NCI-H774 (cell line): Measurements from ENCODE around the gene ZNF526.

Source experiments
- DNase-seq: peaks from one replicate; lab custom pipeline; 2025; lab: John Stamatoyannopoulos, UW

Gene ZNF526

GRCh38 chr19:42224940-42225717 is 5.0 kb downstream of the ZNF526 start:
- no peak for DNase-seq

GRCh38 chr19:42225718-42226292 is 5.7 kb downstream of the ZNF526 start:
- no peak for DNase-seq

GRCh38 chr19:42226886-42227285 is 6.8 kb downstream of the ZNF526 start:
- no peak for DNase-seq

GRCh38 chr19:42228641-42229040 is 8.5 kb downstream of the ZNF526 start:
- no peak for DNase-seq

GRCh38 chr19:42229301-42229854 is 9.3 kb downstream of the ZNF526 start:
- DNase-seq, result no peak

GRCh38 chr19:42229855-42230351 is 9.8 kb downstream of the ZNF526 start:
- DNase-seq, result no peak

- DNase-seq, result no peak
Measured at GRCh38 chr19:42230571-42230970, 10.5 kb downstream of the ZNF526 start.

GRCh38 chr19:42232435-42232834 is 12.3 kb downstream of the ZNF526 start:
- DNase-seq, result no peak

GRCh38 chr19:42233106-42233505 is 13.0 kb downstream of the ZNF526 start:
- DNase-seq, result no peak

- no peak for DNase-seq
Measured at GRCh38 chr19:42233678-42234292, 13.7 kb downstream of the ZNF526 start.

- no peak for DNase-seq
Measured at GRCh38 chr19:42234364-42234763, 14.3 kb downstream of the ZNF526 start.

GRCh38 chr19:42235181-42235580 is 15.1 kb downstream of the ZNF526 start:
- no peak for DNase-seq

- DNase-seq, result no peak
Measured at GRCh38 chr19:42239544-42240220, 19.6 kb downstream of the ZNF526 start.

GRCh38 chr19:42241279-42241678 is 21.2 kb downstream of the ZNF526 start:
- DNase-seq, result no peak

GRCh38 chr19:42242069-42242511 is 22.0 kb downstream of the ZNF526 start:
- DNase-seq, result no peak

GRCh38 chr19:42242512-42243409 is 22.6 kb downstream of the ZNF526 start, which contains the start of gene GSK3A:
Gene GSK3A, minus strand, starts transcription at chr19:42242602. Its CDS starts 137 bp downstream, at chr19:42242465.
- peak; percentile 99 for DNase-seq

GRCh38 chr19:42244347-42245220 is 24.5 kb downstream of the ZNF526 start:
- DNase-seq, result peak; percentile 91

GRCh38 chr19:42245231-42245630 is 25.1 kb downstream of the ZNF526 start:
- DNase-seq, result no peak

- DNase-seq, result no peak
Measured at GRCh38 chr19:42246143-42246921, 26.2 kb downstream of the ZNF526 start.
